ENCODE data around the gene PDYN.

GRCh38 chr20:1997483-1998192 is 3.8 kb upstream of the PDYN start:
- TF ChIP-seq ARNTL (CRISPR knock-in tag; IDR thresholded peaks at IDR 0.05; ENCODE audit: borderline replicate concordance, low read depth) (no peak), ZFP3 (CRISPR knock-in tag; IDR thresholded peaks at IDR 0.05) (no peak), RARB (CRISPR knock-in tag; IDR thresholded peaks at IDR 0.05) (no peak), ISL1 (CRISPR knock-in tag; IDR thresholded peaks at IDR 0.05) (no peak), ZNF8 (CRISPR knock-in tag; IDR thresholded peaks at IDR 0.05) (no peak), TCF4 (CRISPR knock-in tag; IDR thresholded peaks at IDR 0.05; ENCODE audit: borderline replicate concordance) (no peak), ZFP30 (CRISPR knock-in tag; IDR thresholded peaks at IDR 0.05) (no peak), SNAI2 (CRISPR knock-in tag; IDR thresholded peaks at IDR 0.05) (no peak)

All from SK-N-SH treated with all-trans-retinoic acid at 6 μM for 48 hours (cell line).